OCI-LY7 (cell line): ENCODE results near the gene TSHZ2. TPM values are rescaled to one million over a fixed set of nuclear protein-coding genes. Genes with fewer than 3 reads are reported as not detected.

Experiments used
- BruUV-seq: library from RNA; stranded (reverse); fragments of 400-500 nt; replicated peaks from 2 replicates; lab custom pipeline; 2021; lab: Mats Ljungman, UMichigan
- CTCF ChIA-PET: fragments of 300-600 bp; sonication (Branson Sonifier 250); formaldehyde crosslinking; loops from one replicate; lab custom pipeline; 2022; ENCODE audit warnings: antibody characterized with exemption; ENCODE audit not compliant: unreplicated experiment; lab: Charles Lee
- POLR2A ChIA-PET: fragments of 300-600 bp; sonication (Branson Sonifier 250); formaldehyde crosslinking; loops from one replicate; lab custom pipeline; 2022; ENCODE audit warnings: antibody characterized with exemption; lab: Charles Lee
- DNase-seq: peaks from one replicate; pipeline ENCODE4 v3.0.0-alpha.2; 2015; ENCODE audit warnings: low spot score
- H2AFZ ChIP-seq: fragments of 200-600 bp; sonication (generic), shearing (Covaris generic); 2 replicates; pipeline ENCODE4 v1.6.1; 2014; ENCODE audit warnings: mild to moderate bottlenecking, antibody characterized with exemption, low read length, moderate library complexity
- H3K27ac ChIP-seq: fragments of 200-600 bp; sonication (generic); 2 replicates; pipeline ENCODE4 v1.5.1; 2014; ENCODE audit warnings: mixed run types, low read depth, mild to moderate bottlenecking, moderate library complexity, low read length, inconsistent platforms; ENCODE audit not compliant: poor library complexity, severe bottlenecking
- H3K36me3 ChIP-seq: fragments of 200-600 bp; sonication (generic); 2 replicates; pipeline ENCODE4 v1.6.1; 2014; ENCODE audit warnings: mild to moderate bottlenecking, antibody characterized with exemption, low read length, moderate library complexity, mixed read lengths; ENCODE audit not compliant: insufficient read depth
- H3K4me1 ChIP-seq: fragments of 200-600 bp; sonication (generic); 2 replicates; pipeline ENCODE4 v1.5.1; 2014; ENCODE audit warnings: mild to moderate bottlenecking, low read length; ENCODE audit not compliant: insufficient read depth, poor library complexity, severe bottlenecking
- H3K4me2 ChIP-seq: fragments of 200-600 bp; sonication (generic); 2 replicates; pipeline ENCODE4 v1.6.1; 2014; ENCODE audit warnings: mild to moderate bottlenecking, low read length
- H3K4me3 ChIP-seq: fragments of 200-600 bp; sonication (generic); 2 replicates; pipeline ENCODE4 v1.5.1; 2014; ENCODE audit warnings: mild to moderate bottlenecking, low read depth, low read length; ENCODE audit not compliant: poor library complexity, severe bottlenecking
- H3K79me2 ChIP-seq: fragments of 200-600 bp; sonication (generic); 2 replicates; pipeline ENCODE4 v1.6.1; 2016; ENCODE audit warnings: low read depth, mild to moderate bottlenecking, low read length, moderate library complexity, mixed read lengths; ENCODE audit not compliant: insufficient read depth
- H3K9me2 ChIP-seq: fragments of 200-600 bp; sonication (generic); 2 replicates; pipeline ENCODE4 v1.6.1; 2016; ENCODE audit warnings: mild to moderate bottlenecking, low read length, mixed read lengths; ENCODE audit not compliant: insufficient read depth
- H3K9me3 ChIP-seq: fragments of 200-600 bp; sonication (generic); 2 replicates; pipeline ENCODE4 v1.6.1; 2014; ENCODE audit warnings: mild to moderate bottlenecking, mixed run types, low read length, mixed read lengths
- H4K20me1 ChIP-seq: fragments of 200-600 bp; sonication (generic); 2 replicates; pipeline ENCODE4 v1.6.1; 2014; ENCODE audit warnings: mild to moderate bottlenecking, antibody characterized with exemption, low read length, moderate library complexity, mixed read lengths; ENCODE audit not compliant: insufficient read depth
- CTCF ChIP-seq: fragments of 200-600 bp; sonication (generic); conservative IDR thresholded peaks from 2 replicates; pipeline ENCODE4 v1.5.1; 2014; ENCODE audit warnings: mild to moderate bottlenecking, antibody characterized with exemption, low read length, moderate library complexity, mixed read lengths
- EZH2phosphoT487 ChIP-seq: fragments of 200-600 bp; sonication (generic); IDR thresholded peaks from 2 replicates; pipeline ENCODE4 v1.6.1; 2018; ENCODE audit warnings: low read depth, borderline replicate concordance, mild to moderate bottlenecking, mixed run types, antibody characterized with exemption, low read length, moderate library complexity, mixed read lengths
- intact Hi-C: fragments of 100-400 bp; cut with micrococcal nuclease; formaldehyde crosslinking; loops from one replicate; pipeline ENCODE4 v1.10.0; 2022; ENCODE audit not compliant: unreplicated experiment
- total RNA-seq, 2 experiments: library from RNA; depleted of rRNA in 1 of 2; stranded (reverse); fragments of >200 nt in 1 of 2; shearing (Covaris generic) in 1 of 2; gene quantifications; 2 replicates each; pipeline ENCODE4 v1.2.3, GENCODE V29; 2014 to 2022

TSHZ2 gene
- total RNA-seq, 2 experiments from 2014 or later: not detected

DNA sequence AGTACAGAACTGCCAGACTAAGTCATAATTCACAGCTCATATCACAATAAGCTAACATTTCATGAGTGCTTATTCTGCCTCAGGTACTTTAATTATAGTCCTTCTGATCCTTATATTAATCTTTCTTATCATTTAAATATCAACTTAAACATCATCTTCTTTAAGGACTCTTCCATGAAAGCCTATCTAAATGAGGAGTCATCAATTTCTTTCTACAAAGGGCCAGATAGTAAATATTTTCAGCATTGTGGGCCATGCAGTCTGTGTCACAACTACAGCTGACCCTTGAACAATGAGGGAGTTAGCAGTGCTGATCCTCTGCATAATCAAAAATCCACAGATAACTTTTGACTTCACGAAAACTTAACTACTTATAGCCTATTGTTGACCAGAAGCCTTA is 306.4 kb downstream of the TSHZ2 start:
- CTCF ChIA-PET: no interaction called here
- BruUV-seq: no TSS peak
- POLR2A ChIA-PET: interaction anchor here (0.6 to 2.4 kb wide), 5 partner anchors 11 to 924 kb away, joined by 3 to 5 read pairs (median 4); no protein-coding TSS in a partner anchor

DNA sequence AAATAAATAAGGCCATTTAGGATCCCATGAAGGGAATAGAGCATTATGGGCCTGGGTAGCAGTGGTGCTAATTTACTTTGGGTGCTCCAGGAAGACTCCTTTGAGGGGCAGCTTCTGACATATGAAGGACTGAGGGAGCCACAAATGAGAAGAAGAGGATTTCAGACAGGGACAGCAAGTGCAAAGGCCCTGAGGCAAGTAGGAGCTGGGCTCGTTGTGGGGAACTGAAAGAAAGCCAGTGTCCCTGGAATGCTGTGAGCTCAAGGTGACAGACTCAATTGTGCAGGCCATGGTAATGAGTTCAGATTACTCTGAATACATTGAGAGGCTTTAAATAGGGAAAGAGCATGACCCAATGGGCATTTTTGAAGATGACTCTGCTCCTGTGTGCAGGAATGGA is 307.6 kb downstream of the TSHZ2 start:
- BruUV-seq: no TSS peak
- intact Hi-C loops: no loop called here
- Histone ChIP-seq H3K4me1 (no peaks in the 10 kb centered on the region), H3K36me3 (no peaks in the 10 kb centered on the region), H3K9me2 (no peaks in the 10 kb centered on the region), H3K4me2 (no peak overlapping the region), H3K9me3 (no peaks in the 10 kb centered on the region), H3K79me2 (no peaks in the 10 kb centered on the region), H4K20me1 (no peaks in the 10 kb centered on the region), H3K27ac (no peak overlapping the region), H3K4me3 (no peak overlapping the region), H2AFZ (no peak overlapping the region)
- DNase-seq: no peak
- ChIA-PET POLR2A (interaction anchor here (1.6 to 2.4 kb wide), 2 partner anchors 10 to 17 kb away, joined by 4 to 5 read pairs; no protein-coding TSS in a partner anchor), CTCF (no interaction called here)
- TF ChIP-seq CTCF (no peak), EZH2phosphoT487 (no peak)

More for the DNA sequence above, 306.4 kb downstream of the TSHZ2 start:
- Histone ChIP-seq H3K79me2 (no peaks in the 10 kb centered on the region), H3K27ac (no peak overlapping the region), H2AFZ (no peak overlapping the region), H3K9me2 (no peaks in the 10 kb centered on the region), H4K20me1 (no peaks in the 10 kb centered on the region), H3K4me1 (no peaks in the 10 kb centered on the region), H3K9me3 (no peaks in the 10 kb centered on the region), H3K4me3 (no peak overlapping the region), H3K36me3 (no peaks in the 10 kb centered on the region), H3K4me2 (no peak overlapping the region)
- no peak for DNase-seq
- TF ChIP-seq EZH2phosphoT487 (no peak), CTCF (no peak)
- intact Hi-C loops: no loop called here

DNA sequence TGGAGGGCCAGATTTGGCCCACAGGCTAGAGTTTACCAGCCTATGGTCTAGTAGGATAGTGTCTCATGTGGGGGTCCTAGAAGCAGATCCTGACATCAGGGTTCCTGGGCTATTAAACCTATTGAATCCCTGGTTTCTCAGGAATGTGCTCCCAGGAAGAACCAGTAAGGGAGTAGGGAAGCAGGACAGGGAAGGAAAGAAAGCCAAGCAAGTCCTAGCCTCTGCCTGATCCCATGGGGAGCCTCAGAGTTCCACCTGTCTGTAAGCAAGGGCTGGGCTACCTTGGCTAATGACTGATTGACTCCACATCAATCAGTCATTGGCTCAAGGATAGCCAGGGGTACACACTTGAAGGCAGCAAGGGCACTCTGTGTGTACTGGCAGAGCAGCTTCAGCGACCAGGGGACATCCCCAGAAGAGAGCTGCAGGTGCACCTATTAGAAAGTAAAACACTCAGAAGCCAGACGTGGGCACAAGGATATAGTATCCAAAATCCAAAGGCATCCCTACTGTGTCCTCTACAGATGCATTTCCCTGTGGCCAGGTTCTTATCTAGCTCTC is 309.5 kb downstream of the TSHZ2 start:
- ChIA-PET POLR2A (no interaction called here), CTCF (no interaction called here)
- Histone ChIP-seq H3K9me3 (no peaks in the 10 kb centered on the region), H3K4me3 (no peak overlapping the region), H3K9me2 (no peaks in the 10 kb centered on the region), H4K20me1 (no peaks in the 10 kb centered on the region), H3K79me2 (no peaks in the 10 kb centered on the region), H2AFZ (no peak overlapping the region), H3K27ac (no peak overlapping the region), H3K36me3 (no peaks in the 10 kb centered on the region), H3K4me1 (no peaks in the 10 kb centered on the region), H3K4me2 (no peak overlapping the region)
- intact Hi-C loops: no loop called here
- BruUV-seq: no TSS peak
- no peak for TF ChIP-seq EZH2phosphoT487
- TF ChIP-seq CTCF: no peak
- DNase-seq: no peak
